HepG2 (cell line): Measurements from ENCODE around the gene TSPAN12.

Source experiments
- IKZF5 ChIP-seq: IDR thresholded peaks from 2 replicates; pipeline ENCODE4 v1.6.1; 2018; ENCODE audit warnings: missing genetic modification reagents, mild to moderate bottlenecking, missing compliant biosample characterization
- MAZ ChIP-seq, 2 experiments: sonication (generic) in 1 of 2; formaldehyde crosslinking in 1 of 2; IDR thresholded peaks; 2 replicates each; pipeline versions ENCODE4 v1.5.0 to v1.6.1; 2012 to 2020; ENCODE audit warnings: low read depth in 2 of 2, mild to moderate bottlenecking in 2 of 2, borderline replicate concordance in 1 of 2, improper control_type of control experiment in 1 of 2, low read length in 1 of 2, missing genetic modification reagents in 1 of 2, moderate library complexity in 1 of 2
- XRCC5 ChIP-seq: fragments of 200-400 bp; formaldehyde crosslinking; optimal IDR thresholded peaks from 2 replicates; pipeline ENCODE3; 2017; ENCODE audit warnings: mild to moderate bottlenecking, low read length
- YY1 ChIP-seq: IDR thresholded peaks from 2 replicates; pipeline ENCODE4 v1.6.1; 2011; ENCODE audit warnings: low read length, low read depth, moderate library complexity, mild to moderate bottlenecking; ENCODE audit not compliant: insufficient read depth, insufficient replicate concordance
- ZNF24 ChIP-seq: fragments of 450-650 bp; IDR thresholded peaks from 2 replicates; pipeline ENCODE4 v1.6.1; 2017; ENCODE audit warnings: antibody characterized with exemption, mild to moderate bottlenecking
- ZNF510 ChIP-seq: sonication (generic); formaldehyde crosslinking; IDR thresholded peaks from 2 replicates; pipeline ENCODE4 v1.4.0; 2020; ENCODE audit warnings: low read depth, mild to moderate bottlenecking, missing genetic modification reagents
- ZNF766 ChIP-seq: sonication (generic); formaldehyde crosslinking; IDR thresholded peaks from 2 replicates; pipeline ENCODE4 v1.5.0; 2020; ENCODE audit warnings: missing genetic modification reagents, borderline replicate concordance
- TF ChIP-seq, protein P1 (sequence below): sonication (generic); formaldehyde crosslinking; IDR thresholded peaks from 2 replicates; pipeline ENCODE4 v1.5.0; 2020; ENCODE audit warnings: missing genetic modification reagents, mild to moderate bottlenecking, borderline replicate concordance
- TF ChIP-seq, protein P2 (sequence below): sonication (generic); formaldehyde crosslinking; IDR thresholded peaks from 2 replicates; pipeline ENCODE4 v1.5.0; 2020; ENCODE audit warnings: missing genetic modification reagents
- TF ChIP-seq, protein P3 (sequence below), 2 experiments: IDR thresholded peaks; 2 replicates each; pipeline ENCODE4 v1.6.1; 2011 to 2012; ENCODE audit warnings: low read length in 2 of 2, borderline replicate concordance in 1 of 2, low read depth in 1 of 2, mild to moderate bottlenecking in 1 of 2, moderate library complexity in 1 of 2

GRCh38 chr7:120828528-120828927 is 29.4 kb downstream of the TSPAN12 start:
- TF ChIP-seq XRCC5 (no peak), YY1 (no peak), ZNF24 (no peak), ZNF510 (CRISPR knock-in tag) (no peak), ZNF766 (CRISPR knock-in tag) (no peak), IKZF5 (no peak), MAZ (IDR thresholded peaks at IDR 0.05; ENCODE audit: borderline replicate concordance, low read depth, low read length) (no peak), MAZ (CRISPR knock-in tag; IDR thresholded peaks at IDR 0.05; ENCODE audit: low read depth) (no peak)
- TF ChIP-seq, protein P1, sequence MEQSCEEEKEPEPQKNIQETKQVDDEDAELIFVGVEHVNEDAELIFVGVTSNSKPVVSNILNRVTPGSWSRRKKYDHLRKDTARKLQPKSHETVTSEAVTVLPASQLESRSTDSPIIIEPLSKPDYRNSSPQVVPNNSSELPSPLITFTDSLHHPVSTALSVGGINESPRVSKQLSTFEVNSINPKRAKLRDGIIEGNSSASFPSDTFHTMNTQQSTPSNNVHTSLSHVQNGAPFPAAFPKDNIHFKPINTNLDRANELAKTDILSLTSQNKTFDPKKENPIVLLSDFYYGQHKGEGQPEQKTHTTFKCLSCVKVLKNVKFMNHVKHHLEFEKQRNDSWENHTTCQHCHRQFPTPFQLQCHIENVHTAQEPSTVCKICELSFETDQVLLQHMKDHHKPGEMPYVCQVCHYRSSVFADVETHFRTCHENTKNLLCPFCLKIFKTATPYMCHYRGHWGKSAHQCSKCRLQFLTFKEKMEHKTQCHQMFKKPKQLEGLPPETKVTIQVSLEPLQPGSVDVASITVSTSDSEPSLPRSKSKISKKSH (CRISPR knock-in tag), result no peak
- TF ChIP-seq, protein P2, sequence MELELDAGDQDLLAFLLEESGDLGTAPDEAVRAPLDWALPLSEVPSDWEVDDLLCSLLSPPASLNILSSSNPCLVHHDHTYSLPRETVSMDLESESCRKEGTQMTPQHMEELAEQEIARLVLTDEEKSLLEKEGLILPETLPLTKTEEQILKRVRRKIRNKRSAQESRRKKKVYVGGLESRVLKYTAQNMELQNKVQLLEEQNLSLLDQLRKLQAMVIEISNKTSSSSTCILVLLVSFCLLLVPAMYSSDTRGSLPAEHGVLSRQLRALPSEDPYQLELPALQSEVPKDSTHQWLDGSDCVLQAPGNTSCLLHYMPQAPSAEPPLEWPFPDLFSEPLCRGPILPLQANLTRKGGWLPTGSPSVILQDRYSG (CRISPR knock-in tag), result no peak
- TF ChIP-seq, protein P3, sequence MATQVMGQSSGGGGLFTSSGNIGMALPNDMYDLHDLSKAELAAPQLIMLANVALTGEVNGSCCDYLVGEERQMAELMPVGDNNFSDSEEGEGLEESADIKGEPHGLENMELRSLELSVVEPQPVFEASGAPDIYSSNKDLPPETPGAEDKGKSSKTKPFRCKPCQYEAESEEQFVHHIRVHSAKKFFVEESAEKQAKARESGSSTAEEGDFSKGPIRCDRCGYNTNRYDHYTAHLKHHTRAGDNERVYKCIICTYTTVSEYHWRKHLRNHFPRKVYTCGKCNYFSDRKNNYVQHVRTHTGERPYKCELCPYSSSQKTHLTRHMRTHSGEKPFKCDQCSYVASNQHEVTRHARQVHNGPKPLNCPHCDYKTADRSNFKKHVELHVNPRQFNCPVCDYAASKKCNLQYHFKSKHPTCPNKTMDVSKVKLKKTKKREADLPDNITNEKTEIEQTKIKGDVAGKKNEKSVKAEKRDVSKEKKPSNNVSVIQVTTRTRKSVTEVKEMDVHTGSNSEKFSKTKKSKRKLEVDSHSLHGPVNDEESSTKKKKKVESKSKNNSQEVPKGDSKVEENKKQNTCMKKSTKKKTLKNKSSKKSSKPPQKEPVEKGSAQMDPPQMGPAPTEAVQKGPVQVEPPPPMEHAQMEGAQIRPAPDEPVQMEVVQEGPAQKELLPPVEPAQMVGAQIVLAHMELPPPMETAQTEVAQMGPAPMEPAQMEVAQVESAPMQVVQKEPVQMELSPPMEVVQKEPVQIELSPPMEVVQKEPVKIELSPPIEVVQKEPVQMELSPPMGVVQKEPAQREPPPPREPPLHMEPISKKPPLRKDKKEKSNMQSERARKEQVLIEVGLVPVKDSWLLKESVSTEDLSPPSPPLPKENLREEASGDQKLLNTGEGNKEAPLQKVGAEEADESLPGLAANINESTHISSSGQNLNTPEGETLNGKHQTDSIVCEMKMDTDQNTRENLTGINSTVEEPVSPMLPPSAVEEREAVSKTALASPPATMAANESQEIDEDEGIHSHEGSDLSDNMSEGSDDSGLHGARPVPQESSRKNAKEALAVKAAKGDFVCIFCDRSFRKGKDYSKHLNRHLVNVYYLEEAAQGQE (IDR thresholded peaks at IDR 0.05; ENCODE audit: borderline replicate concordance in 1 of 2, low read depth in 1 of 2, low read length in 2 of 2), result no peak
